Left lung (tissue), 10 donors: Measurements from ENCODE around the gene TM4SF1. TPM values are rescaled to one million over a fixed set of nuclear protein-coding genes. Genes with fewer than 3 reads are reported as not detected.

Experiments
- ATAC-seq: fragments of 200-7000 bp; cut with Tn5 transposase; one replicate; pipeline ENCODE4 v1.9.1; 2020; ENCODE audit warnings: moderate library complexity
- DNase-seq, 4 donors: peaks; one replicate each; pipeline ENCODE4 v3.0.0-alpha.2; 2013 to 2020
- H3K27ac ChIP-seq, 2 donors: fragments of 200-600 bp; sonication (generic) in 1 of 2; one replicate each; pipeline versions ENCODE4 v1.5.0 to v1.8.0; 2020 to 2021
- H3K27me3 ChIP-seq, 2 donors: fragments of 200-600 bp; sonication (generic) in 1 of 2; one replicate each; pipeline versions ENCODE4 v1.5.0 to v1.8.0; 2020 to 2021
- H3K36me3 ChIP-seq, 2 donors: fragments of 200-600 bp; sonication (generic) in 1 of 2; one replicate each; pipeline versions ENCODE4 v1.5.0 to v1.8.0; 2020 to 2021
- H3K4me1 ChIP-seq, 2 donors: fragments of 200-600 bp; one replicate each; pipeline ENCODE4 v1.8.0; 2021
- H3K4me3 ChIP-seq, 2 donors: fragments of 200-600 bp; sonication (generic) in 1 of 2; one replicate each; pipeline versions ENCODE4 v1.5.0 to v1.8.0; 2020 to 2021; ENCODE audit warnings: mild to moderate bottlenecking in 1 of 2
- H3K9me3 ChIP-seq, 2 donors: fragments of 200-600 bp; sonication (generic) in 1 of 2; one replicate each; pipeline versions ENCODE4 v1.5.0 to v1.8.0; 2020 to 2021
- CTCF ChIP-seq, 2 donors: fragments of 200-600 bp; sonication (generic) in 1 of 2; IDR thresholded peaks; one replicate each; pipeline versions ENCODE4 v1.5.0 to v1.8.0; 2021; ENCODE audit warnings: antibody characterized with exemption in 2 of 2
- intact Hi-C, 2 donors: fragments of 100-400 bp; cut with DNase I; formaldehyde crosslinking; loops; one replicate each; pipeline versions ENCODE4 v1.11.2 to v1.14.2; 2022
- polyA plus RNA-seq, 6 donors: library from polyadenylated mRNA; unstranded; fragments of 120-200 nt; gene quantifications; one replicate each; pipeline ENCODE4 v1.2.1, GENCODE V29; 2013; ENCODE audit not compliant: insufficient read length in 6 of 6
- total RNA-seq, 2 donors: library from RNA; stranded (reverse); fragmentation: NEBNext Ultra II Directional; extraction: Animal tissue kit (Norgen Biotek cat#: 25700); gene quantifications; one replicate each; pipeline ENCODE4 v1.2.1, GENCODE V29; 2021
- donor health status: DM: no; HTN: yes; CAD: no.
- donor health status: DM: no; HTN: no; CAD: no.

The TM4SF1 gene
- total and polyA plus RNA-seq, 8 donors = 74.1 to 283 (median 109) TPM

DNA sequence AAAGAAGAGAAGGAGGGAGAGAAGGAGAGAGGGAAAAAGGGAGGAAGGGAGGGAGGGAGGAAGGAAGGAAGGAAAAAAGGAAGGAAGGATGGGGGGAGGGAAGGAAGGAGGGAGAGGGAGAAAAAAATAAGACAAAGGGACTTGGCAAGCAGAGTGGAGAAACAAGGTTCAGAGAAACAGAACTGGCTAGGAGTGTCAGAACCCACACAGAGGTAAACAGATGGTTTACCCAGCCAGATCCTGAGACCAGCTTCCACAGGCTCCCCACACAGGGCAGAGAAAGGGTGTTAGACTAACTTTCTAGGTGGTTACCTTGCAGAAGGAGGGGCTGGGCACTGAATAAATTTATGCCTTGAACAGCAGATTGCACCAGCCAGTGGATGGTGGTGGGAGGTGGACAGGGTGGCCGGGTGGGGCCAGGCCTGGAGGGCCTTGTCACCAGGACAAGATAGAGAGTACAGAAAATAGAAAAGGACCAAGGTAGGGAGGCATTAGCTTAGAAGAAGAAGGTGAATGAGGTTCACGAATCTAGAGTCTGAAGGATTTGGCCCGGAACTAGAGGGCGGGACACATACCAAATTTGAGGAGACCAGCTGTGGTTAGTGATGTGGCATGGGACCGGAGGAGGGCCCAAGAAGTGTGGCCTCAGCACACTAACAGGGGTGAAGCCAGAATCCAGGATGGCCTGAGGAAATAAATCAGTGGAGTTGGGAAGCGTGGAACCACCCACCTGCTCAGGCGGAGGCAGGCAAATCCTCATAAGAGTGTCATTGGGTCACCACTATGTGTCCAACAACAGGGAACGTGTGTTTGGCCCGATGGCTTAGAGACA, 1.2 kb upstream of the TM4SF1 start:
- intact Hi-C loops = no loop called here
- Histone ChIP-seq H3K27ac (peak overlapping the region; percentile 84 to 89), H3K27me3 (no peaks in the 10 kb centered on the region), H3K4me1 (peaks cover 10 to 36% of the 10 kb centered on the region in 2 donors), H3K36me3 (peaks cover 0 to 7% of the 10 kb centered on the region in 2 donors), H3K9me3 (no peaks in the 10 kb centered on the region), H3K4me3 (no peak overlapping the region)
- no peak for TF ChIP-seq CTCF (IDR thresholded peaks at IDR 0.05)
- DNase-seq = no peak
- ATAC-seq = no peak

DNA sequence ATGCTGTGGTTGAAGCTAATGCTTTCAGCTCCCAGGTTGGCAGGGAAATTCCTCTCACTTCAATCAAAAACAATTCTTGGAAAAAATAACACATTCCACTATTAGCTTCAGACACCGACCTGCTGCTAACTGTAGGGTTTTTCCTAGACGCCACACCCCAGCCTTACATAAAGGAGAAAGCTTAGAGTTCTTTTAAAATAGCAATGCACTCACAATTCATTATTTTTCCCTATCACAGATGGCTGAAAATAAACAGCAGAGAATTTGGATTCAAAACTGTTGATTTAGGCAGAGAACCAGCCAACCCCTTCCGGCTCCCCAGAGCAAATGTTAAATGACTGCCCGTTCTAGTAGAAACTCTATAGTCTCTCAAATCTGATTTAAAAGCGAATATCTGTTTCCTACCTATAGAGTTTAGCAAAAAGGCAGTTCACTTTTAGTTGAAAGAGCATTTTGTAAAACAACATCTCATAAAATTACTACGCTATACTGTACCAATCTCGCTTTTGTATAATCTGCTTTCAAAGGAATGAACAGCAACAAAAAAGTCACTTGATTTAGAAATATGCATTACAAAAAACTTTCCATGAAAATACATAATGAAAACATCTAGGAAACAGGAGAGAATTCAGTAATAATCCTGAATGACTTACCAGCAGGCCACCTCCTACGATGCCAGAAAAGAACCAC, 586 bp downstream of the TM4SF1 start:
- Histone ChIP-seq H3K4me1 (peaks cover 16 to 50% of the 10 kb centered on the region in 2 donors), H3K9me3 (no peaks in the 10 kb centered on the region), H3K27me3 (no peaks in the 10 kb centered on the region), H3K4me3 (peak overlapping the region; percentile 38 to 48), H3K27ac (peak overlapping the region; percentile 84 to 89), H3K36me3 (peaks cover 0 to 15% of the 10 kb centered on the region in 2 donors)
- TF ChIP-seq CTCF (IDR thresholded peaks at IDR 0.05) = no peak
- intact Hi-C loops = no loop called here
- ATAC-seq (peak; percentile 42), DNase-seq (peak in 1 of 4 donors; percentile 64)

DNA sequence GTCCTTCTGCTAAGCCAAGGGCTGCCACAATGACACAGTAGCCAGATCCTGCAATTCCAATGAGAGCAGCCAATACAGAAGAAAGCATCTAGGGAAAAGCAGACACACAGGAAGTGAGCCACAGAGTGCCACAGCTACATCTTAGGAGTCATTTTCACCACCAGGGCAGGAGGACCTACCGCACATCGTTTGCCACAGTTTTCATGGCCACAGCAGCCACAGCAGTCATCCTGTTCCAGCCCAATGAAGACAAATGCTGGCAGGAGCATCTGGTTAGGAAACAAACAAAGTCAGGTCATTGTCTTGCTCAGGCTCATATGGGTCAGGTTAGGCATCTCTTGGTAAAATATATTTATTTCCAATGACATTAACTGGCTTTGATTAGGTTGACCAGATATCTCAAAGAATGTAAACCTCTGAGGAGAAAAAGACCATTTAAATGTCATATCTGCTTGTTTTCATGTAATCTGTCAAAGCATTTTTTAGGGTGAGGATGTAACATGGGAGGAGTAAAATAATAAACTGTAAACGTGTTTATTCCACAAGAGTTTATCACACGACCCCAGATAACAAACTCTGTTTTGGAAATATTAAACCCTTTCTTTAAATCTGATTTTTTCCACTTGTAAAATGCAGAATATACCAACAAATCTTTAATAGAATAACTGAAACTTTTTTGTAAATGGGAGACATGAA, 1.8 kb downstream of the TM4SF1 start:
- Histone ChIP-seq H3K4me3 (peak overlapping the region; percentile 38 to 48), H3K36me3 (peaks cover 0 to 25% of the 10 kb centered on the region in 2 donors), H3K9me3 (no peaks in the 10 kb centered on the region), H3K4me1 (peaks cover 24 to 61% of the 10 kb centered on the region in 2 donors), H3K27me3 (no peaks in the 10 kb centered on the region), H3K27ac (peak overlapping the region; percentile 84 to 89)
- intact Hi-C loops = no loop called here
- no peak for DNase-seq
- ATAC-seq = no peak
- TF ChIP-seq CTCF (IDR thresholded peaks at IDR 0.05) = no peak

- no peak for DNase-seq
- ATAC-seq = peak; percentile 1
- H3K27ac ChIP-seq = peak overlapping the region; percentile 84 to 89
- peak overlapping the region; percentile 38 to 48 for H3K4me3 ChIP-seq
- H3K4me1 ChIP-seq = peaks cover 26 to 65% of the 10 kb centered on the region in 2 donors
- intact Hi-C loops = no loop called here
- no peak for TF ChIP-seq CTCF (IDR thresholded peaks at IDR 0.05)
- H3K9me3 ChIP-seq = no peaks in the 10 kb centered on the region
- H3K27me3 ChIP-seq = no peaks in the 10 kb centered on the region
- H3K36me3 ChIP-seq = peaks cover 0 to 25% of the 10 kb centered on the region in 2 donors
Measured at GRCh38 chr3:149374793-149375500, 2.5 kb downstream of the TM4SF1 start.
